H9 (cell line): ENCODE measurements around the gene GPATCH2. TPM values are rescaled to one million over a fixed set of nuclear protein-coding genes. Genes with fewer than 3 reads are reported as not detected.

Experiments used
- DNase-seq: peaks from one replicate; pipeline ENCODE4 v3.0.0-alpha.2; 2017
- H2AFZ ChIP-seq: one replicate; pipeline ENCODE4 v1.6.1; 2013; ENCODE audit warnings: mild to moderate bottlenecking, low read length, control low read depth, moderate library complexity
- H2AK5ac ChIP-seq: 2 replicates; pipeline ENCODE4 v1.6.1; 2013; ENCODE audit warnings: low read length, control low read depth, mixed read lengths; ENCODE audit not compliant: insufficient read length
- H2BK120ac ChIP-seq: one replicate; pipeline ENCODE4 v1.6.1; 2013; ENCODE audit warnings: low read depth, mild to moderate bottlenecking, low read length, control low read depth, inconsistent platforms; ENCODE audit not compliant: poor library complexity, severe bottlenecking
- H2BK12ac ChIP-seq: 2 replicates; pipeline ENCODE4 v1.6.1; 2013; ENCODE audit warnings: low read length, control low read depth, mixed read lengths, low read depth; ENCODE audit not compliant: insufficient read length
- H2BK15ac ChIP-seq: 2 replicates; pipeline ENCODE4 v1.6.1; 2013; ENCODE audit warnings: low read depth, low read length, control low read depth
- H2BK20ac ChIP-seq: one replicate; pipeline ENCODE4 v1.6.1; 2013; ENCODE audit warnings: low read depth, mild to moderate bottlenecking, low read length, control low read depth, inconsistent platforms; ENCODE audit not compliant: poor library complexity, severe bottlenecking
- H2BK5ac ChIP-seq: 2 replicates; pipeline ENCODE4 v1.6.1; 2013; ENCODE audit warnings: low read length, control low read depth, mixed read lengths; ENCODE audit not compliant: insufficient read length
- H3K14ac ChIP-seq: 2 replicates; pipeline ENCODE4 v1.6.1; 2013; ENCODE audit warnings: low read length, control low read depth; ENCODE audit not compliant: insufficient read depth
- H3K18ac ChIP-seq: 2 replicates; pipeline ENCODE4 v1.6.1; 2013; ENCODE audit warnings: low read depth, mild to moderate bottlenecking, mixed read lengths, low read length, control low read depth; ENCODE audit not compliant: insufficient read length
- H3K23ac ChIP-seq: 2 replicates; pipeline ENCODE4 v1.6.1; 2013; ENCODE audit warnings: low read length, control low read depth, mixed read lengths, low read depth; ENCODE audit not compliant: insufficient read length
- H3K23me2 ChIP-seq: 2 replicates; pipeline ENCODE4 v1.6.1; 2013; ENCODE audit warnings: low read depth, mild to moderate bottlenecking, mixed read lengths, low read length, control low read depth; ENCODE audit not compliant: insufficient read length, poor library complexity, severe bottlenecking
- H3K27ac ChIP-seq: 2 replicates; pipeline ENCODE4 v1.5.1; 2013; ENCODE audit warnings: low read length, control low read depth, mixed read lengths, low read depth; ENCODE audit not compliant: insufficient read length
- H3K27me3 ChIP-seq: 2 replicates; pipeline ENCODE4 v1.6.1; 2013; ENCODE audit warnings: low read length, control low read depth, inconsistent platforms; ENCODE audit not compliant: insufficient read depth
- H3K4ac ChIP-seq: 2 replicates; pipeline ENCODE4 v1.6.1; 2013; ENCODE audit warnings: low read depth, mild to moderate bottlenecking, control low read depth, inconsistent platforms, low read length, moderate library complexity
- H3K4me1 ChIP-seq: 2 replicates; pipeline ENCODE4 v1.6.1; 2013; ENCODE audit warnings: low read length, control low read depth, inconsistent platforms; ENCODE audit not compliant: insufficient read depth
- H3K4me2 ChIP-seq: 2 replicates; pipeline ENCODE4 v1.6.1; 2013; ENCODE audit warnings: low read length, control low read depth, mixed read lengths; ENCODE audit not compliant: insufficient read length, insufficient read depth
- H3K56ac ChIP-seq: 2 replicates; pipeline ENCODE4 v1.6.1; 2013; ENCODE audit warnings: low read depth, mild to moderate bottlenecking, mixed read lengths, low read length, control low read depth; ENCODE audit not compliant: insufficient read length
- H3K79me1 ChIP-seq: 2 replicates; pipeline ENCODE4 v1.6.1; 2013; ENCODE audit warnings: low read depth, mild to moderate bottlenecking, moderate library complexity, low read length, control low read depth, inconsistent platforms; ENCODE audit not compliant: insufficient read depth, poor library complexity, severe bottlenecking
- H3K79me2 ChIP-seq: 2 replicates; pipeline ENCODE4 v1.6.1; 2013; ENCODE audit warnings: low read length, control low read depth, inconsistent platforms; ENCODE audit not compliant: insufficient read depth
- H3K9ac ChIP-seq: 2 replicates; pipeline ENCODE4 v1.6.1; 2013; ENCODE audit warnings: low read length, control low read depth, mixed read lengths; ENCODE audit not compliant: insufficient read length; ENCODE audit errors: extremely low read depth
- H3K9me3 ChIP-seq: one replicate; pipeline ENCODE4 v1.6.1; 2013; ENCODE audit warnings: low read depth, low read length, inconsistent platforms; ENCODE audit not compliant: control insufficient read depth
- H3T11ph ChIP-seq: one replicate; pipeline ENCODE4 v1.6.1; 2013; ENCODE audit warnings: mild to moderate bottlenecking, low read length, control low read depth, inconsistent platforms
- H4K20me1 ChIP-seq: one replicate; pipeline ENCODE4 v1.6.1; 2013; ENCODE audit not compliant: control insufficient read depth, insufficient read length, insufficient read depth
- H4K5ac ChIP-seq: 2 replicates; pipeline ENCODE4 v1.6.1; 2013; ENCODE audit warnings: low read depth, mild to moderate bottlenecking, mixed read lengths, low read length, control low read depth; ENCODE audit not compliant: insufficient read length
- H4K8ac ChIP-seq: replicated peaks from 2 replicates; pipeline ENCODE4 v1.6.1; 2013; ENCODE audit warnings: low read length, control low read depth, mixed read lengths, low read depth; ENCODE audit not compliant: insufficient read length
- H4K91ac ChIP-seq: 2 replicates; pipeline ENCODE4 v1.6.1; 2013; ENCODE audit warnings: low read depth, mild to moderate bottlenecking, moderate library complexity, mixed read lengths, low read length, control low read depth; ENCODE audit not compliant: insufficient read length
- H3K27ac Mint-ChIP-seq, 3 experiments: 2 replicates in 2 of 3; 3 replicates in 1 of 3; pipeline ENCODE4 v1.8.0; 2020 to 2021; ENCODE audit warnings: mixed read lengths in 3 of 3, mild to moderate bottlenecking in 1 of 3, moderate library complexity in 1 of 3
- H3K27me3 Mint-ChIP-seq: 2 replicates; pipeline ENCODE4 v1.8.0; 2021; ENCODE audit warnings: low read depth, mild to moderate bottlenecking, moderate library complexity, mixed read lengths
- H3K36me3 Mint-ChIP-seq, 3 experiments: 2 replicates in 2 of 3; 3 replicates in 1 of 3; pipeline ENCODE4 v1.8.0; 2020 to 2021; ENCODE audit warnings: low read depth in 3 of 3, mixed read lengths in 3 of 3; ENCODE audit not compliant: insufficient read depth in 1 of 3
- H3K4me1 Mint-ChIP-seq, 2 experiments: 2 replicates each; pipeline ENCODE4 v1.8.0; 2020; ENCODE audit warnings: mixed read lengths in 2 of 2
- H3K4me3 Mint-ChIP-seq, 2 experiments: 2 replicates in 1 of 2; 3 replicates in 1 of 2; pipeline ENCODE4 v1.8.0; 2020 to 2021; ENCODE audit warnings: mild to moderate bottlenecking in 2 of 2, mixed read lengths in 2 of 2, moderate library complexity in 1 of 2
- H3K9me3 Mint-ChIP-seq, 2 experiments: 2 replicates in 1 of 2; 3 replicates in 1 of 2; pipeline ENCODE4 v1.8.0; 2020; ENCODE audit warnings: mild to moderate bottlenecking in 2 of 2, mixed read lengths in 2 of 2, moderate library complexity in 1 of 2
- WGBS: extraction: QIAGEN DNeasy Blood & Tissue Kit; methylation state at CpG from one replicate; pipeline ENCODE4 v1.1.7; 2013; ENCODE audit warnings: missing lambda C conversion rate, low lambda C conversion rate, mixed read lengths; ENCODE audit not compliant: insufficient read length; ENCODE audit errors: extremely low coverage; 5-methylcytosine and 5-hydroxymethylcytosine counted together
- total RNA-seq: library from RNA; stranded (reverse); gene quantifications from 2 replicates; pipeline ENCODE4 v1.2.1, GENCODE V29; 2021
- TF ChIP-seq, protein P1 (sequence below): fragments of 200-600 bp; sonication (generic); conservative IDR thresholded peaks from 3 replicates; pipeline ENCODE4 v1.8.0; 2021; ENCODE audit warnings: antibody characterized with exemption, mild to moderate bottlenecking

The GPATCH2 gene
- total RNA-seq, 1 experiment from 2014 or later: 14.3 TPM

DNA sequence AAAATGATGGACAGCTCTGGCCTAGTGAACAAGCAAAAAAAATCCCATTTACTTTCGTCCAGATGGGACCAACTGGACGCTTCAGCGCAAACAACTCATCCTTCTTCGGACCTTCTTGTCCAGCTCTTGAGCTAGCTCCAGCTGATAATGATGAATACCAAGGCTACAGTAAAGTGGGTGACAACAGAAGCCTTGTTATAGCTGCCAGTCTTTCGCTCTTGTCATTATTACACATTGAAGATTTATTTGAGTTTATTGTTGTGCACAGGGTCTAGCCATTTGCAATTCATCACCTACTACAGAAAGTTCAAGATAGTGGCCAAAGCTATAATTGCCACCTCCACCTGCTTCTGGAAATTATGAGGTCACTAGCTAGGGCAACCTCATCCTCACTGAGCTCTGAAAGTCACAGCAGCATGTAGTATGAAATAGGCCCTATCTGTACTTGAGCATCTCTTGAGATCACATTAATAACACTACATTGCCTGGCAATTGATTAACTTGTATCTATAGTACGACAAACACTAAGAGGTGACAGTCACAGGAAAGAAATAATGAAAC lies 76.9 kb downstream of the GPATCH2 start:
- Histone ChIP-seq H3K56ac (no peak overlapping the region), H3K18ac (no peak overlapping the region), H4K20me1 (no peaks in the 10 kb centered on the region), H2BK120ac (no peak overlapping the region), H3K79me1 (no peaks in the 10 kb centered on the region), H3K23me2 (no peaks in the 10 kb centered on the region), H2BK5ac (no peak overlapping the region), H2BK20ac (no peak overlapping the region), H4K5ac (no peak overlapping the region), H3K4me2 (no peak overlapping the region), H3K4me1 (0 out of 2 replicates have a peak, but pooled peaks cover 3% of the 10 kb centered on the region), H3K27ac (no peak overlapping the region), H3K14ac (no peak overlapping the region), H4K8ac (no peak overlapping the region), H3K9me3 (no peaks in the 10 kb centered on the region), H2AFZ (no peak overlapping the region), H3K4ac (no peak overlapping the region), H2BK15ac (no peak overlapping the region), H3T11ph (no peak overlapping the region), H3K23ac (no peak overlapping the region), H2AK5ac (no peak overlapping the region), H3K9ac (no peak overlapping the region), H2BK12ac (no peak overlapping the region), H4K91ac (no peak overlapping the region), H3K79me2 (no peaks in the 10 kb centered on the region), H3K27me3 (no peaks in the 10 kb centered on the region)
- H3K36me3 Mint-ChIP-seq: no peaks in the 10 kb centered on the region
- H3K27ac Mint-ChIP-seq: no peak overlapping the region
- no peaks in the 10 kb centered on the region for H3K27me3 Mint-ChIP-seq
- TF ChIP-seq, protein P1, sequence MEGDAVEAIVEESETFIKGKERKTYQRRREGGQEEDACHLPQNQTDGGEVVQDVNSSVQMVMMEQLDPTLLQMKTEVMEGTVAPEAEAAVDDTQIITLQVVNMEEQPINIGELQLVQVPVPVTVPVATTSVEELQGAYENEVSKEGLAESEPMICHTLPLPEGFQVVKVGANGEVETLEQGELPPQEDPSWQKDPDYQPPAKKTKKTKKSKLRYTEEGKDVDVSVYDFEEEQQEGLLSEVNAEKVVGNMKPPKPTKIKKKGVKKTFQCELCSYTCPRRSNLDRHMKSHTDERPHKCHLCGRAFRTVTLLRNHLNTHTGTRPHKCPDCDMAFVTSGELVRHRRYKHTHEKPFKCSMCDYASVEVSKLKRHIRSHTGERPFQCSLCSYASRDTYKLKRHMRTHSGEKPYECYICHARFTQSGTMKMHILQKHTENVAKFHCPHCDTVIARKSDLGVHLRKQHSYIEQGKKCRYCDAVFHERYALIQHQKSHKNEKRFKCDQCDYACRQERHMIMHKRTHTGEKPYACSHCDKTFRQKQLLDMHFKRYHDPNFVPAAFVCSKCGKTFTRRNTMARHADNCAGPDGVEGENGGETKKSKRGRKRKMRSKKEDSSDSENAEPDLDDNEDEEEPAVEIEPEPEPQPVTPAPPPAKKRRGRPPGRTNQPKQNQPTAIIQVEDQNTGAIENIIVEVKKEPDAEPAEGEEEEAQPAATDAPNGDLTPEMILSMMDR: no peak
- WGBS: no CpG with 5 or more reads among the region's 6 CpGs
- DNase-seq: no peak
- peaks cover 9 to 10% of the 10 kb centered on the region in 2 experiments for H3K4me1 Mint-ChIP-seq
- no peaks in the 10 kb centered on the region for H3K9me3 Mint-ChIP-seq
- H3K4me3 Mint-ChIP-seq: no peak overlapping the region
